ENCODE data around the gene TNFRSF1A.

DNA sequence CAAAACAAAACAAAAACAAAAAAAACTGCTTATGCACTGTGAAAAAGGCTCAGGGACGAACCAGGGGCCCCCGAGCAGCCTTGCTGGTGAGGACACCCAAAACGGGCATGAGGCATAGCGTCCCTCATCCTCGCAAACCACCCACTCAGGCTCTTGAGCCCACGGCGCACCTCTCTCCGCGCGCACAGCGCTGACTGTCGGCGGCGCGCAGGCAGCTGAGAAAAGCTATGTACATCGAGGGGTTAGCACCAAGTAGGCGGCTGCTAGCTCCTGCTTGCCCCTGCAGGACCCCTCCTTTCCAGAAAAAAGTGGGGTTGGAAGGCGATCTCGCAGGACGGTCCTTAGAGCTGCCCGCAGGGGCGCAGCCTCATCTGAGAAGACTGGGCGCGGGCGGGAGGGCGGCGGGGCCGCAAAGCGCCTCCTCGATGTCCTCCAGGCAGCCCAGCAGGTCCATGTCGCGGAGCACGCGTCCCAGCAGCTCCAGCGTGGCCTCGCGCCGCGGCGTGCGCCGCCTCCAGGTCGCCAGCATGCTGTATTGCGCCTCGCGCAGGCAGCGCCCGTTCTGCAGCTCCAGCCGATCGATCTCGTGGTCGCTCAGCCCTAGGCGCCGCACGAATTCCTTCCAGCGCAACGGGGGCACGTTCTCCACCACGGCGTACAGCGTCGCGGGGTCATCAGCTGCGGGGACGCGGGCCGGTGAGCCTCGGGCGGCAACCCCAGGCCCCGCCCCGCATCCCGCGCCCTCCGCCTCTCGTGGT is 12.8 kb downstream of the TNFRSF1A start:
- TF ChIP-seq EZH2phosphoT487 (IDR thresholded peaks at IDR 0.05; ENCODE audit: borderline replicate concordance) (no peak), CTCF (conservative IDR thresholded peaks at IDR 0.05; ENCODE audit: low read length) (no peak)

Data from Loucy (cell line).